Transverse colon (tissue), 4 donors: ENCODE measurements around the gene CLDN9.

ENCODE experiments used
- CTCF ChIP-seq, 5 experiments: fragments of 200-600 bp in 3 of 5; fragments of 450-650 bp in 2 of 5; sonication (generic) in 3 of 5; IDR thresholded peaks; 1 replicate in 2 of 5; 2 replicates in 3 of 5; pipeline ENCODE4 v1.5.1; 2016 to 2017; ENCODE audit warnings: antibody characterized with exemption in 5 of 5, inconsistent platforms in 3 of 5, mild to moderate bottlenecking in 2 of 5, moderate library complexity in 1 of 5
- POLR2A ChIP-seq: fragments of 450-650 bp; IDR thresholded peaks from one replicate; pipeline ENCODE4 v1.6.1; 2016; ENCODE audit warnings: antibody characterized with exemption, mild to moderate bottlenecking, moderate library complexity
- POLR2AphosphoS5 ChIP-seq, 3 donors: sonication (generic); formaldehyde crosslinking; IDR thresholded peaks; one replicate each; pipeline ENCODE4 v1.6.1; 2016; ENCODE audit warnings: antibody characterized with exemption in 3 of 3

- TF ChIP-seq POLR2A (no peak), CTCF (IDR thresholded peaks at IDR 0.05) (no peak), POLR2AphosphoS5 (IDR thresholded peaks at IDR 0.05) (no peak)
These were observed 38.3 kb downstream of the CLDN9 start for GRCh38 chr16:3051009-3051408.
